H1 (cell line): ENCODE measurements around the gene ERP44. TPM values are rescaled to one million over a fixed set of nuclear protein-coding genes. Genes with fewer than 3 reads are reported as not detected.

Source experiments
- ATF2 ChIP-seq: IDR thresholded peaks from 2 replicates; pipeline ENCODE4 v1.6.1; 2012; ENCODE audit warnings: low read length, inconsistent platforms
- EP300 ChIP-seq, 2 experiments: IDR thresholded peaks; 1 replicate in 1 of 2; 2 replicates in 1 of 2; pipeline ENCODE4 v1.6.1; 2011 to 2012; ENCODE audit warnings: low read depth in 2 of 2, low read length in 2 of 2, mild to moderate bottlenecking in 2 of 2, borderline replicate concordance in 1 of 2, inconsistent platforms in 1 of 2, moderate library complexity in 1 of 2
- HDAC6 ChIP-seq: IDR thresholded peaks from one replicate; pipeline ENCODE4 v1.7.1; 2012; ENCODE audit warnings: low read depth, mild to moderate bottlenecking, inconsistent platforms, low read length, moderate library complexity
- POLR2AphosphoS5 ChIP-seq: IDR thresholded peaks from 2 replicates; pipeline ENCODE4 v1.6.1; 2011; ENCODE audit warnings: low read depth, low read length
- POU5F1 ChIP-seq: IDR thresholded peaks from 2 replicates; pipeline ENCODE4 v1.6.1; 2011; ENCODE audit warnings: low read depth, mild to moderate bottlenecking, low read length, moderate library complexity
- RAD21 ChIP-seq, 2 experiments: IDR thresholded peaks in 1 of 2; conservative IDR thresholded peaks in 1 of 2; 2 replicates each; pipeline ENCODE4 v1.6.1; 2011; ENCODE audit warnings: low read depth in 2 of 2, low read length in 2 of 2, improper control_type of control experiment in 1 of 2, inconsistent platforms in 1 of 2, mild to moderate bottlenecking in 1 of 2, moderate library complexity in 1 of 2
- polyA plus RNA-seq, 7 experiments: library from polyadenylated mRNA; depleted of rRNA in 3 of 7; stranded (reverse) in 5 of 7; unstranded in 2 of 7; fragments of >200 nt in 5 of 7; fragments of 200-250 nt in 2 of 7; gene quantifications; 1 replicate in 5 of 7; 2 replicates in 1 of 7; 4 replicates in 1 of 7; pipeline versions ENCODE4 v1.2.1 to v1.2.3, GENCODE V29; 2011 to 2013; ENCODE audit warnings: missing spikeins in 2 of 7, mixed read lengths in 2 of 7
- total RNA-seq: library from RNA; stranded (reverse); fragmentation: NEBNext Ultra II Directional; extraction: Animal tissue kit (Norgen Biotek cat#: 25700); gene quantifications from 2 replicates; pipeline ENCODE4 v1.2.1, GENCODE V29; 2021

The ERP44 gene
- total and polyA plus RNA-seq, 2 of the 8 experiments (the other 6 are each of a cell fraction or from before 2014, with no cell fraction given) = 5.7 to 15.6 TPM

GRCh38 chr9:100125236-100125635 is 26.4 kb upstream of the ERP44 start (continued):
- no peak for TF ChIP-seq RAD21 (IDR thresholded peaks at IDR 0.05 in 1 of 2, conservative IDR thresholded peaks at IDR 0.05 in 1 of 2; ENCODE audit: low read depth in 2 of 2, low read length in 2 of 2)
- TF ChIP-seq HDAC6 = no peak
- TF ChIP-seq POU5F1 = no peak
- no peak for TF ChIP-seq ATF2
- TF ChIP-seq POLR2AphosphoS5 = no peak
- TF ChIP-seq EP300 (IDR thresholded peaks at IDR 0.05; ENCODE audit: borderline replicate concordance in 1 of 2, low read depth in 2 of 2, low read length in 2 of 2) = no peak
